Activated CD8-positive, alpha-beta memory T cell treated with anti-CD3 and anti-CD28 coated beads, Interleukin-2, amount 10 ng/mL, durations not matched to agents 7 days and 5 days (primary cell): ENCODE results near the gene ANKRD2. TPM values are rescaled to one million over a fixed set of nuclear protein-coding genes. Genes with fewer than 3 reads are reported as not detected.
A peak's percentile ranks its signal among the peaks of the same experiment; 100 is the strongest.
"Not testable (repeated sequence)": the region's sequence is repeated elsewhere in the genome, so short reads cannot be mapped to it uniquely, and the experiment has no call there.

Experiments
- ATAC-seq: fragments of 150-1000 bp; cut with Tn5 transposase; one replicate; pipeline ENCODE4 v1.10.0; 2021; ENCODE audit warnings: moderate library complexity
- CTCF ChIA-PET: fragments of 350-600 bp; sonication (Branson Sonifier 250); formaldehyde crosslinking; loops from one replicate; lab custom pipeline; 2021; ENCODE audit warnings: antibody characterized with exemption; lab: Charles Lee
- DNase-seq: peaks from one replicate; pipeline ENCODE4 v3.0.0-alpha.2; 2020
- H3K27ac Mint-ChIP-seq: one replicate; pipeline ENCODE4 v1.8.0; 2021; ENCODE audit warnings: mild to moderate bottlenecking, mixed read lengths
- H3K27me3 Mint-ChIP-seq: one replicate; pipeline ENCODE4 v1.8.0; 2021; ENCODE audit warnings: mixed read lengths
- H3K36me3 Mint-ChIP-seq: one replicate; pipeline ENCODE4 v1.8.0; 2021; ENCODE audit warnings: mild to moderate bottlenecking, mixed read lengths
- H3K4me1 Mint-ChIP-seq: one replicate; pipeline ENCODE4 v1.8.0; 2021; ENCODE audit warnings: mixed read lengths
- H3K4me3 Mint-ChIP-seq: one replicate; pipeline ENCODE4 v1.8.0; 2021; ENCODE audit warnings: mild to moderate bottlenecking, moderate library complexity, mixed read lengths
- H3K9me3 Mint-ChIP-seq: one replicate; pipeline ENCODE4 v1.8.0; 2022; ENCODE audit warnings: low read depth, mixed read lengths
- total RNA-seq, 2 experiments: library from RNA; stranded (reverse); gene quantifications; one replicate each; pipeline ENCODE4 v1.2.3, GENCODE V29; 2021

The ANKRD2 gene
- total RNA-seq, 2 experiments from 2014 or later: 0.26 to 0.67 TPM

DNA sequence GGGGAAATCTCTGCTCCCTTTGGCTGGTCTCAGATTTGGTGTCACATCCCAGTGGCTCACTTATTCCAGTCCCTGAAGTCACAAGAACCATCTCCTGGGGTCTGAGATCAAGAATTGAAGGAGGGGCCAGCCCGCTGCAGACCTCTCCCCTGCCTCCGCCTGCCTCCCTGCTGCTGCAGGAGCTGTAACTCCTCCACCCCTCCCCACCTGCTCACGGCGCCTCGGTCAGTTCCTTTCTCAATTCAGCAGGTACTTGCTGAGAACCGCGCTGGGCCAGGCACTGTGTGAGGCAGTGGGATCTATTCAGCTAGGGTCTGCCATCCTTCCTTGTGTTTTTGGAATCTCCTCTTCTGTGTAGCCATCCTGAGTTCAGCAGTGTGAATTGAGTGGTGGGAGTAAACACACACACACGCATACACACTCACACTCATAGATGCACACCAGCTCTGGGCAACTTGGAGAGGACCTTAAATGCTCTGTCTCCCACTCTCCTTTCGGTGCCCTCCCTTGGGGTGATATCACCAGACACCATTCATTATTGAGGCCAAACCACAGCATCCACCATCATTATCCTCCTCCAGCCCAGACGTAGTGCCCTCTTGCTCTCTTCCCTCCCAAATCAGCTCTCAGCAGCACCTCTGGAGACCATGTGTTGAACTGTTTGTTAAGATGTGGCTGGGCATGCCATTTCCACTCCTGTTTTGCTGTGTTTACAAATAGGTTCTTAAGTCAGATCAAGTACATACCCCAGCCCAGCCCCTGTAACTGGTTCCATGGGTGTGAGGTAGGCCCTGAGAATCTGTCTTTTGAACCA lies 22.0 kb upstream of the ANKRD2 start:
- CTCF ChIA-PET: interaction anchor here (2.0 to 6.3 kb wide), 3 partner anchors 16 to 87 kb away, joined by 7 to 35 read pairs (median 9); partner anchors contain the start of gene ANKRD2
- H3K9me3 Mint-ChIP-seq: no peaks in the 10 kb centered on the region
- H3K36me3 Mint-ChIP-seq: no peaks in the 10 kb centered on the region
- H3K27ac Mint-ChIP-seq: no peak overlapping the region
- ATAC-seq: no peak
- no peak for DNase-seq
- H3K4me1 Mint-ChIP-seq: peaks cover 1% of the 10 kb centered on the region
- peaks cover 3% of the 10 kb centered on the region for H3K27me3 Mint-ChIP-seq
- H3K4me3 Mint-ChIP-seq: no peak overlapping the region

- H3K27ac Mint-ChIP-seq: no peak overlapping the region
- no peaks in the 10 kb centered on the region for H3K36me3 Mint-ChIP-seq
- peaks cover 3% of the 10 kb centered on the region for H3K27me3 Mint-ChIP-seq
- no peak overlapping the region for H3K4me3 Mint-ChIP-seq
- no peak for ATAC-seq
- no peaks in the 10 kb centered on the region for H3K9me3 Mint-ChIP-seq
- DNase-seq: no peak
- H3K4me1 Mint-ChIP-seq: peaks cover 1% of the 10 kb centered on the region
- CTCF ChIA-PET: interaction anchor here (1.3 to 6.3 kb wide), 5 partner anchors 10 to 144 kb away, joined by 4 to 36 read pairs (median 9); partner anchors contain the start of gene ANKRD2
These were observed 21.3 kb upstream of the ANKRD2 start for GRCh38 chr10:97551271-97551670.

- H3K9me3 Mint-ChIP-seq: no peaks in the 10 kb centered on the region
- DNase-seq (peak; percentile 66), ATAC-seq (peak; percentile 98)
- no peak overlapping the region for H3K27ac Mint-ChIP-seq
- CTCF ChIA-PET: interaction anchor here (0.7 to 6.3 kb wide), 19 partner anchors 11 to 153 kb away, joined by 3 to 36 read pairs (median 5); partner anchors contain the start of genes ANKRD2 and RRP12
- no peak overlapping the region for H3K4me3 Mint-ChIP-seq
- H3K27me3 Mint-ChIP-seq: peaks cover 3% of the 10 kb centered on the region
- H3K4me1 Mint-ChIP-seq: peaks cover 1% of the 10 kb centered on the region
- no peaks in the 10 kb centered on the region for H3K36me3 Mint-ChIP-seq
These were observed 19.0 kb upstream of the ANKRD2 start for GRCh38 chr10:97553575-97554031.

DNA sequence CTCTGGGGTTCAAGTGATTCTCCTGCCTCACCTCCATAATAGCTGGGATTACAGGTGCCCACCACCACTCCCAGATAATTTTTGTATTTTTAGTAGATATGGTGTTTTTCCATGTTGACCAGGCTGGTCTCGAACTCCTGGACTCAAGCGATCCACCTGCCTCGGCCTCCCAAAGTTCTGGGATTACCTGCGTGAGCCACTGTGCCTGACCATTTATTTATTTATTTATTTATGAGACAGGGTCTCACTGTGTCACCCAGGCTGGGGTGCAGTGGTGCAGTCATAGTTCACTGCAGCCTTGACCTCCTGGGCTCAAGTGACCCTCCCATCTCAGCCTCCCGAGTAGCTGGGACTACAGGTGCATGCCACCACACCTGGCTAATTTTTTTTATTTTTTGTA lies 18.2 kb upstream of the ANKRD2 start:
- not testable (repeated sequence) for ATAC-seq, DNase-seq, H3K4me3 Mint-ChIP-seq, H3K27me3 Mint-ChIP-seq, H3K36me3 Mint-ChIP-seq, H3K9me3 Mint-ChIP-seq, H3K4me1 Mint-ChIP-seq, H3K27ac Mint-ChIP-seq
- CTCF ChIA-PET: interaction anchor here (0.7 to 6.3 kb wide), 17 partner anchors 11 to 154 kb away, joined by 3 to 36 read pairs (median 5); partner anchors contain the start of genes ANKRD2 and RRP12

- not testable (repeated sequence) for DNase-seq, H3K9me3 Mint-ChIP-seq, H3K27ac Mint-ChIP-seq, ATAC-seq, H3K27me3 Mint-ChIP-seq, H3K4me1 Mint-ChIP-seq, H3K4me3 Mint-ChIP-seq, H3K36me3 Mint-ChIP-seq
- CTCF ChIA-PET: interaction anchor here (6.3 kb wide), 1 partner anchor 21 kb away, joined by 35 read pairs; no protein-coding TSS in a partner anchor
These were observed 17.0 kb upstream of the ANKRD2 start for GRCh38 chr10:97555541-97555940.

DNA sequence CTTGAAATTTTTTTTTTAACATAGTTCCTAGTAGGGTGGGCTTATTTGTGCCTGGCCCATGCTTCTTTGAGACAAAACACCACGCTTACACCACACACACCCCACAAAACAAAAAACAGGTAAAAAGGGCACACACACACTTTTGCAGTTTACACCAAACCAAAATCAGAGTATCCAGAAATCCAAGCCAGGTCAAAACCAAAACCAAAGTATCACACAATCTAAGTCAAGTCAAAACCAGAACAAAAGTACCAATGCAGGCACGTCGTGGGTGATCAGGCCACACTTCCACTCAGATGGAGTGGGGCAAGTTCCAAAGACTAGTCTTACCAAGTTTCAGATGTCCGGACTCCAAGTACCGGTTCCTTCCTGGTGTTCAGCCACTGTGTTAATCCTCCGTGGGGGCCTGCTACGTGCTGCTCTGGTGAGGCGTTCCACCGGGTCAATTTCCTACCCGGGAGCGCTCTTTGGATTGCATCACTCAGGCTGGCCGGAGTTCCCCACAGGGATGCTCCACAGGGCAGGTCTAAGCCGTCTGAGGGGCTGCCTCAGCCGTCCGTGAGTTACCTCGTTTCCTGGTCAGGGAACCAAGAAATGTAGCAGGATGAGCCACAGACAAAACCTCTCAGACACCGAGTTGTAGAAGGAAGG lies 11.7 kb upstream of the ANKRD2 start:
- DNase-seq, CTCF ChIA-PET, ATAC-seq: not testable (repeated sequence)

DNA sequence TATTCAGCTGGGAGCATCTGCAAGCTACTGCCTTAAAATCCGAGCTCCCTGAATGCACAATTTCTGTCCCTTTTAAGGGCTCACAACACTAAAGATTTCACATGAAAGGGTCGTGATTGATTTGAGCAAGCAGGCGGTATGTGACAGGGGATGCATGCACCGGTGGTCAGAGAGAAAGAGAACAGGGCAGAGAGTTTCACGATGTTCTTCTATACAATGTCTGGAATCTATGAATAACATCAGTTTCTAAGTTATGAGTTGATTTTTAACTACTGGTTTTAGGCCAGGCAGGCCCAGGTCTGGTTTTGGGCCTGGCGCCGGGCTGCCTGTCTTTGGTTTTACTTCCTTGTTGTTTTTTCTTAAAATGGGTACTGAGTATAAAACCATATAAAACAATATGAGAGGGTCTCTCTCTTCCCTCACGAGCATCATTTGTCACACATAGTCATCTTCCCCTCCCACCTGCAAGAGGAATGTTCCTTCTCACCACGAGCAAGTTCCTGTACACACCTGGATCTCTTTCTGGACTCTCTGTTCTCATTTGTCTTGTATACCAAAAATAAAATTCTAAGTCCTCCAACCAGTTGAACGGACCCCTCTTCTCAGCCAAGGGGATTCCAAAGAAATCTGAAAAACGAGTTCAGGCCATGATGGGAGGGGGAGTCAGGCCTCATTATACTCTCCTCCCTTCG lies 11.0 kb upstream of the ANKRD2 start:
- H3K27me3 Mint-ChIP-seq, DNase-seq, H3K4me3 Mint-ChIP-seq, ATAC-seq, CTCF ChIA-PET, H3K36me3 Mint-ChIP-seq, H3K9me3 Mint-ChIP-seq, H3K4me1 Mint-ChIP-seq: not testable (repeated sequence)
- H3K27ac Mint-ChIP-seq: peak overlapping the region; percentile 1

More for the DNA sequence above, 11.7 kb upstream of the ANKRD2 start:
- H3K4me3 Mint-ChIP-seq, H3K27me3 Mint-ChIP-seq, H3K9me3 Mint-ChIP-seq, H3K27ac Mint-ChIP-seq, H3K36me3 Mint-ChIP-seq, H3K4me1 Mint-ChIP-seq: not testable (repeated sequence)

DNA sequence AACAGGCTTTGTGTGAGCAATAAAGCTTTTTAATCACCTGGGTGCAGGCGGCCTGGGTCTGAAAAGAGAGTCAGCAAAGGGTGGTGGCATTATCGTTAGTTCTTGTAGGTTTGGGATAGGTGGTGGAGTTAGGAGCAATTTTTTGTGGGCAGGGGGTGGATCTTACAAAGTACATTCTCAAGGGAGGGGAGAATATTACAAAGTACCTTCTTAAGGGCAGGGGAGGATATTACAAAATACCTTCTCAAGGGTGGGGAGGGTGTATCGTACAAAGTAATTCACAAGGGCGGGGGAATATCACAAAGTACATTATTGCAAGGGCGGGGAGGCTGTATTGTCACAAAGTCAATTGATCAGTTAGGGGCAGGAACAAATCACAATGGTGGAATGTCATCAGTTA lies 10.2 kb upstream of the ANKRD2 start:
- H3K36me3 Mint-ChIP-seq, H3K27me3 Mint-ChIP-seq, H3K9me3 Mint-ChIP-seq, DNase-seq, H3K4me3 Mint-ChIP-seq, H3K27ac Mint-ChIP-seq, CTCF ChIA-PET, ATAC-seq: not testable (repeated sequence)
- peaks cover 11% of the 10 kb centered on the region for H3K4me1 Mint-ChIP-seq

DNA sequence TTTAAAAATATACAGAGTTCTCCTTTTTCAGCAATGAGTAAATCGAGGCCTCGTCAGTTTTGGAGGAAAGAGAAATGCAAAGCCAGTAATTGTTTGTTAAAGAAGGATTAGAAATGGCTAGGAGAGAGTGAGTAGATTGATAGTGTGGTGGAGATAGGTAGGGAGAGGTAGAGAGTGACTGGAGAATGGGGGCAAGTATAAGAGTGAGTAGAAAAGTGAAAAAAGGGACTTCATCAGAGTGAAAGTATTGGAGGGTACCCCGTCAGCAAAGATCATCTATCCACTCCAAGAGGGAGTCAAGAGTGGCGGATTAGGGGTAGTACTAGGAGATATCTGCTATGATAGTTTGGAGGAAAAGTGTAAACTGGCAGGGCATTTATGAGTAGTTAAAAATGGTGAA lies 9.2 kb upstream of the ANKRD2 start:
- Mint-ChIP-seq H3K27me3 (peaks cover 5% of the 10 kb centered on the region), H3K27ac (no peak overlapping the region), H3K9me3 (no peaks in the 10 kb centered on the region), H3K4me1 (peaks cover 11% of the 10 kb centered on the region), H3K36me3 (peaks cover 2% of the 10 kb centered on the region), H3K4me3 (no peak overlapping the region)
- no peak for ATAC-seq
- no peak for DNase-seq
- CTCF ChIA-PET: no interaction called here

DNA sequence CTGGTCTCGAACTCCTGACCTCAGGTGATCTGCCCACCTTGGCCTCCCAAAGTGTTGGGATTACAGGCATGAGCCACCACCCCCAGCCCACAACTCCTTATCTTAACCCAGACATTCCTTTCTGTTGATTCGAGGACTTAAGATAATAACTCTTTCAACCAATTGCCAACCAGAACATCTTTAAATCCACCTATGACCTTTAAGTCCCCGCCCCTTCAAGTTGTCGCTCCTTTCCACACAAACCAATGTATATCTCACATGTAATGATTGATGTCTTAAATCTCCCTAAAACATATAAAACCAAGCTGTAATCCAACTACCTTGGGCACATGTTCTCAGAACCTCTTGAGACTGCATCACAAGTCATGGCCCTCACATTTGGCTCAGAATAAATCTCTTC lies 7.8 kb upstream of the ANKRD2 start:
- no peak overlapping the region for H3K27ac Mint-ChIP-seq
- ATAC-seq (no peak), DNase-seq (no peak)
- H3K4me3 Mint-ChIP-seq: no peak overlapping the region
- CTCF ChIA-PET: no interaction called here
- H3K9me3 Mint-ChIP-seq: no peaks in the 10 kb centered on the region
- H3K4me1 Mint-ChIP-seq: peaks cover 11% of the 10 kb centered on the region
- peaks cover 2% of the 10 kb centered on the region for H3K36me3 Mint-ChIP-seq
- H3K27me3 Mint-ChIP-seq: peaks cover 5% of the 10 kb centered on the region

DNA sequence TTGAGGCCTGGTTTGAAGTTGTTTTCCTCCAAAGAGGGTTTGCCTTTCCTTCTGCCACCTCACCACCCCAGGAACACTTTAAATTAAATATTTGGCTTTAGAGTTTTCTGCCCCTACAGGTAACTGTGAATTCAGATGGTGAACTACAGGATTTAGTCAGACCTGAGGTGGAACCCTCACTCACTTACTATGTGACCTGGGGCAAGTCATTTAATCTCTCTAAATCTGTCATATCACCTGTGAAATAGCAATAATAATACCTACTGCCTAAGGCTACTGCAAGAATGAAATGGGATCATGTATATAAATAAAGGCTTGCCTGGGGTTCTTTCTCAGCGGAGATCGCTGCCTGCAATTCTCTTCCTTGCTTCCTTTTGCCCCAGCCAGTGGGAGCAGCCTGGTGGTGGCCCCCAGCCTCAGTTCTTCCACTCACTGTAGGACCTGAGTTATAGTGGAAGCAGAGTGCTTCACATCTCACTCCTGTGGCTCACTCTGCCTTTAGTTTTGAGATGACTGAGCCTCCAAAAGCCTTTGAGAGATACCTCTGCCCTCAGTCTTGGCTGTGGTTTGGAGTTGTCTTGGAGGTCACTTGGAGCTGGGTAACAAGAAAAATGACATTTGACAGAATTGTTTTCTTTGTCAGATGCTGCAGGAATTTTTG lies 6.1 kb upstream of the ANKRD2 start:
- Mint-ChIP-seq H3K4me3 (no peak overlapping the region), H3K27me3 (peaks cover 5% of the 10 kb centered on the region), H3K36me3 (peaks cover 2% of the 10 kb centered on the region), H3K9me3 (no peaks in the 10 kb centered on the region), H3K27ac (no peak overlapping the region), H3K4me1 (peaks cover 6% of the 10 kb centered on the region)
- peak; percentile 30 for ATAC-seq
- CTCF ChIA-PET: no interaction called here
- peak; percentile 51 for DNase-seq

DNA sequence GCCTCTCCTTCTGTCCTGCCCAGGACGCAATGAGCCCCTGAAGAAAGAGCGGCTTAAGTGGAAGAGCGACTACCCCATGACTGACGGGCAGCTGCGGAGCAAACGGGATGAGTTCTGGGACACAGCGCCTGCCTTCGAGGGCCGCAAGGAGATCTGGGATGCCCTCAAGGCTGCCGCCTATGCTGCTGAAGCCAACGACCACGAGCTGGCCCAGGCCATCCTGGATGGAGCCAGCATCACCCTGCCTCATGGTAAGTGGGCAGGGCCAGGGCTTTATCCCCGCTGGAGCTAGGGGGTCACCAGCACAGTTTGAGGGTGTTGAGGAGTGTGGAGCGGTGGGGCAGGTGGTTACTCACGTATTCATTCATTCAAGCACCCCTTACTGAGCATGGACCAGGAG lies 4.7 kb upstream of the ANKRD2 start:
- H3K9me3 Mint-ChIP-seq: no peaks in the 10 kb centered on the region
- no peak overlapping the region for H3K4me3 Mint-ChIP-seq
- peaks cover 6% of the 10 kb centered on the region for H3K4me1 Mint-ChIP-seq
- no peak overlapping the region for H3K27ac Mint-ChIP-seq
- H3K27me3 Mint-ChIP-seq: peaks cover 5% of the 10 kb centered on the region
- CTCF ChIA-PET: interaction anchor here (0.9 kb wide), 1 partner anchor 45 kb away, joined by 4 read pairs; no protein-coding TSS in a partner anchor
- H3K36me3 Mint-ChIP-seq: no peaks in the 10 kb centered on the region
- ATAC-seq (no peak), DNase-seq (no peak)
